GM21528 (cell line): ENCODE measurements around the gene STAM2.
A peak's percentile ranks its signal among the peaks of the same experiment; 100 is the strongest.
"Not testable (repeated sequence)": the region's sequence is repeated elsewhere in the genome, so short reads cannot be mapped to it uniquely, and the experiment has no call there.

Source experiments
- ATAC-seq: cut with Tn5 transposase; IDR thresholded peaks from one replicate; pipeline ENCODE4 v1.9.1; 2021; ENCODE audit warnings: mild to moderate bottlenecking, moderate library complexity; ENCODE audit not compliant: unreplicated experiment, low FRiP score

Gene STAM2

GRCh38 chr2:152173831-152174230 lies 1.7 kb downstream of the STAM2 start:
- no peak for ATAC-seq

DNA sequence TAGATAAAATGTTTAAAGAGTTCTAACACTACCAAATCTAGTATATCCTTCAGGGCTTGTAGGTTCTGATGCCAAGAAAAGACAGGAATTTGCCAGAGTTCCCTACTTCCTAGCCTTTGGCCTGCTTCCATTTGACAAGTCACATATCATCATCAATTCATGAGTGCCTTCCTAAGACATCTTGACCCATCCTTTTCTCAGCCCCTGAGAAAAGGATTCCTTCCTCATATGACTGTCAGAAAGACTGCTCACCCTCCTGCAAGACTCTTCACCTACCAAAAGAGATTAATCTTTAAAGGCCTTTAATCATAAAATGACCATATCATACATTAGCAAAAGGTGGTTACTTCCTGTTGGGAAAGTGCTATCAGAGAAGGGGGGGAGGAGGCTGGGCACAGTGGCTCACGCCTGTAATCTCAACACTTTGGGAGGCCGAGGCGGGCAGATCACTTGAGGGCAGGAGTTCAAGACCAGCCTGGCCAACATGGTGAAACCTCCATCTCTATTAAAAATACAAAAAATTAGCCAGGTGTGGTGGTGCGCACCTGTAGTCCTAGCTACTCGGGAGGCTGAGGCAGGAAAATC lies 3.3 kb downstream of the STAM2 start:
- not testable (repeated sequence) for ATAC-seq

- no peak for ATAC-seq
Observed at GRCh38 chr2:152171718-152172117, 3.8 kb downstream of the STAM2 start.

DNA sequence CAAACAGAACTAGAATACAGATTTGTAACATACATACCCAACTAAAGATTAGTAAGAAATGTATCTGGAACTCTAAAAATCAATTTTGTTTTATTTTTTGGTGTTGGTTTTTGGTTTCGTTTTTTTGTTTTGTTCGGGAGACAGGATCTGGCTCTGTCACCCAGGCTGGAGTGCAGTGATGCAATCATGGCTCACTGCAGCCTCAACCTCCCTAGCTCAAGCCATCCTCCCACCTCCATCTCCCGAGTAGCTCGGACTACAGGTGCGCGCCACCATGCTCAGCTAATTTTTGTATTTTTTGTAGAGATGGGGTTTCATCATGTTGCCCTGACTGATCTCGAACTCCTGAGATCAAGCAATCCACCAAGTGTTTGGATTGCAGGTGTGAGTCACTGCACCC lies 6.4 kb downstream of the STAM2 start:
- ATAC-seq, result not testable (repeated sequence)

DNA sequence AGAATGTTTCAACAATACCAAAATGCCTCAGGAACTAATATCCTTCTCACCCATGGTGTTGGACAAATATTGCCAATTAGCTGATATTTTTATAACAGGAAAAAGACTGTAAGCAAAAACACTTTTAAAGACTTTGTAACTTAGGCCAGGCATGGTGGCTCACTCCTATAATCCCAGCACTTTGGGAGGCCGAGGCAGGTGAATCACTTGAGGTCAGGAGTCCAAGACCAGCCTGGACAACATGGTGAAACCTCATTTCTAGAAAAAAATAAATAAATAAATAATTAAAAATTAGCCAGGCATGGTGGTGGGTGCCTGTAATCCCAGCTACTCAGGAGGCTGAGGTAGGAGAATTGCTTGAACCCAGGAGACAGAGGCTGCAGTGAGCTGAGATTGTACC lies 8.1 kb downstream of the STAM2 start:
- not testable (repeated sequence) for ATAC-seq

DNA sequence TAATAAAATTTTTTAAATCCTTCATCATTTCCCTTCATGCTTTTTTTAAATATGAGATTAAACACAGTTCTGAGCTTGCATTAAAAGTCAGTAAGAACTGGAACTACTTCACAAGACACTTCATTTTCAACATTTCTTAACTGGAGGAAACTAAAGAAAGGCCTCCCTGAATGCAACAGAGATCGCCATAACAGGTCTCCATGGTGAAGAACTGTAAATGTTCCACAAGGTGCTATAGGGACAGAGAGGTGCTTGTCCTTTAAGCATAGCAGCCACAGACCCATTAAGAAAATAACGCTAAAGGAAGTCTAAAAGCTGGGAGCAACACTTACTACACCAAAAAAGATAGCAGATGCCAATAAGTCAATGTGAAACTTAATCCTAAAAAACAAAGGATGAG lies 8.5 kb downstream of the STAM2 start:
- no peak for ATAC-seq

DNA sequence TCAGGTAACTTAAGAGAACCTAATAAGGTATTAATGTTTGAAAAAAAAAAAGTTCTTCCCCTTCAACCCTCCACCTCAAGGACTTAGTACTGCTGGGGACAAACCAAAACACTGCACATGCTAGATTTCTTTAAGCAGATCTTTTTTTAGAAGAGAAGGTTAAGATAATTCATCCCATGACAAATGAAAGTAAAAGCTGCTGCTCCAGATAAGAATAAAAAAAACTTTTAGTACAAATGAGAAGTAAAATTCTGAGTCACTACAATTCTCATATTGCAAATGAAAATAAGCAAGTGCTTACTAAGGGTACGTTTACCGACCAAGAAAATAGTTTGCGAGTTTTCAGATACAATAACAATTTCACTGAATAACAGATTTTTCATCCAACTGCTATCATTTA lies 8.9 kb downstream of the STAM2 start:
- peak; percentile 84 for ATAC-seq

- ATAC-seq, result no peak
Observed at GRCh38 chr2:152165780-152166179, 9.8 kb downstream of the STAM2 start.

DNA sequence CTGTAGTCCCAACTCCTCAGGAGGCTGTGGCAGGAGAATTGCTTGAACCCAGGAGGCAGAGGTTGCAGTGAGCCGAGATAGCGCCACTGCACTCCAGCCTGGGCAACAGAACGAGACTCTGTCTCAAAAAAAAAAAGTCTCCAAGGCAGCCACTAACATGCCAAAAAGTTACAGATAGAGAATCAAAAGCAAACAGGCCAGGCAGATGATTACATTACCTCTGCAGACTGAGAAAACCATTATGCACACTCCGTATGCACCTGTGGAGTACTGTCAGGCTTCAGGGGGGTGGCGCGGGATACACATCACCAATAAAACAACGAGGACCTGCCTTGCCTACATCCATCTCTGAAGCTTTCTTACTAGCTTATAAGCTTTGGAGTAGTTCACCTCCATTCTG lies 10.3 kb downstream of the STAM2 start:
- no peak for ATAC-seq

GRCh38 chr2:152163669-152164068 lies 11.9 kb downstream of the STAM2 start:
- not testable (repeated sequence) for ATAC-seq

- ATAC-seq, result no peak
Observed at GRCh38 chr2:152162141-152162540, 13.4 kb downstream of the STAM2 start.

GRCh38 chr2:152161598-152161997 lies 14.0 kb downstream of the STAM2 start:
- ATAC-seq, result no peak

GRCh38 chr2:152160378-152160777 lies 15.2 kb downstream of the STAM2 start:
- not testable (repeated sequence) for ATAC-seq

- no peak for ATAC-seq
Observed at GRCh38 chr2:152157253-152157652, 18.3 kb downstream of the STAM2 start.

- ATAC-seq, result no peak
Observed at GRCh38 chr2:152155209-152155608, 20.4 kb downstream of the STAM2 start.

- no peak for ATAC-seq
Observed at GRCh38 chr2:152154462-152154861, 21.1 kb downstream of the STAM2 start.

DNA sequence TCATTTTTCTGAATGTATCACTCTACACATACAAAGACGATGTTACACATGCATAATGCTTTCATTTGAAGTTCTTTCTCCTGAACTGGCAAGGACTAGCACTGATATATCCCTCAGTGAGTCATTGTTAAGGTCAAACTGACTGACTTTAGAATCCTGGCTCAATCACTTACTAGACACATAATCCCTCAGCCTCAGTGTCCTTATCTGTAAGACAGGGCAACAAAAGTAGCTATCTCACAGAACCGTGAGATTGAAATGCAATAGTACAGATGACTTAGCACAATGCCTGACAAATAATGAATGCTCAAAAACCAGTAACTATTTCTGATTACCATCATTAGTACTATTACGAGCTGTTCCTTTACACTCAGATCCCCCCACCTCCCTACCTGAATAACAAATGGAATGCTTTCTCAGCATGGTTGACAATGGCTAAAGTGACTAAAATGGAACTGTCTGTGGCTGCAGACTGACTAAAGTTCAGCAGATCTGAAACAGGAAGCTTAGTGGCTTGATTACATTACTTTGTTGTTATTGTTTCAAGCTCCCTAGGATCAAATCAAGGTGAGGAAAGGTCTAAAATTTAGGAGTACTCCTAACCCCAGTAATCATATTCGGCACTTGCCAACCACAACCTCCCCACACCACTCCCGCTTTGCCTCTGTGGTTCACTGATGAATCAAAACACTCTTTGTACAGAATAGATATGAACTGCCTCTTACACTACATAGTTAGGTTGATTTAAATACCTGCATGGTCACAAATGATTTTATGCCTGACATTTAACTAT lies 40.9 kb downstream of the STAM2 start:
- peak; percentile 84 for ATAC-seq

DNA sequence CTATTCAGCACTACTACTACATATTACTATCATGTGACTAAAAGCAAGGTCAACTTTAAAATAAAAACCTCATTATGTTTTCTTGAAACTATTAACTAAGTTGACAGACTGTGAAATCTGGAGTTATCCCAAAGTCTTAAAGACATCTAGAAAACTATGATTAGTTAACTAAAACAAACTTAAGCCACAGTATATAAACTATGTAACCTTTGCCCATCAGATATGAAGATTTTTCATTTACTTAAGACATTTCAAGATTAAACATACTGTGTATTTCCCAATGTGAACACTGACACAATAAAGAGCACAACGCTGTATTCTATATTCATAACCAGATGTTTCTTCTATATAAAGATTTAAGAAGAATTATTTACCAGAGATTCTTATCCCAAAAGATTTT lies 43.3 kb downstream of the STAM2 start:
- no peak for ATAC-seq

DNA sequence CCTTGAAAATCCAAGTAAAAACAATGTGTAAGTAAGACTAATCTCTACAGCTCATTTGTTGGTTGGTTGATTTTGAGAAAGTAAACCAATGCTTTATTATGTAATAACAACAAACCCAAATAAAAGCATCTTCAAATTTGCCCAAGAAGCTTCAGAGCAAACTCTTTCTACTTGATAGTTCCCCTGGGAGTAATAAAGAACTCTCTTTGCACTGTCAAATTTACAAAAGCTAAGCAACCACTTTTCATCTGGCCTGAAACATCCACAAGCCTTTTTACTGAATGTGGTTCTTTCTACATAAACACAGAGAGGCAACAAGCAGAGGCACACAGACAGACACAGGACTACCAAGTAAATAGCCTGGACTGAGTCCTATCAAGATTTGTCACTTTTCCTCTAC lies 47.9 kb downstream of the STAM2 start:
- no peak for ATAC-seq

GRCh38 chr2:152126664-152127063 lies 48.9 kb downstream of the STAM2 start:
- no peak for ATAC-seq

GRCh38 chr2:152122161-152122560 lies 53.4 kb downstream of the STAM2 start:
- ATAC-seq, result no peak

DNA sequence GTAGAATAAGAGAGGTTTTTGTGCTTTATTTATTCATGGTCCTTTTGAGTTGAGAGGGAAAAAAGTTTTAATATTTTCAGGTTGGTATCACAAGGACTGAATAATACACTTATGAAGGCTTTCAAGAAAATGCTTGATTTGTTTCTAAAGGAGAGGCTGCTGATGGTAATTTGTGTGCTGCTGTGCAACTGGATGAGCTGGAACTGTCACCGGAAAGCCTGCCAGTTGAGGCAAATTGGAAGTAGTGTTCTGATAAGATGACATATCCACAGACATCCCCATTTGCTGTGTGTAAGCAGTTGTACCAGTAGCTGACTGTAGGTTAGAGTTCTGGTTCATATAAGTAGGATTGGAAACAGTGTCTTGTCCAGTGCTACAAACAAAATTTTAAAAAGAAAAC lies 55.1 kb downstream of the STAM2 start:
- ATAC-seq, result no peak
